GM12864 (cell line): Measurements from ENCODE around the gene DDOST.

ENCODE experiments used
- DNase-seq: peaks from one replicate; pipeline ENCODE4 v3.0.0-alpha.2; 2011; ENCODE audit warnings: low read depth
- H3K4me3 ChIP-seq: 2 replicates; pipeline ENCODE4 v1.5.1; 2011; ENCODE audit warnings: mild to moderate bottlenecking, low read depth, low read length, control low read depth
- CTCF ChIP-seq: IDR thresholded peaks from 2 replicates; pipeline ENCODE4 v1.5.1; 2011; ENCODE audit warnings: low read depth, mild to moderate bottlenecking, moderate library complexity, low read length, control low read depth, inconsistent platforms; ENCODE audit errors: missing control alignments

DDOST gene

GRCh38 chr1:20693623-20694022, 32.5 kb upstream of the DDOST start:
- DNase-seq: no peak
- H3K4me3 ChIP-seq: no peak overlapping the region
- no peak for TF ChIP-seq CTCF

- no peak for DNase-seq
- H3K4me3 ChIP-seq: no peak overlapping the region
- no peak for TF ChIP-seq CTCF
Measured at GRCh38 chr1:20691872-20692271, 30.7 kb upstream of the DDOST start.

- DNase-seq: no peak
- TF ChIP-seq CTCF: no peak
- H3K4me3 ChIP-seq: no peak overlapping the region
Measured at GRCh38 chr1:20689645-20690056, 28.5 kb upstream of the DDOST start.

DNA sequence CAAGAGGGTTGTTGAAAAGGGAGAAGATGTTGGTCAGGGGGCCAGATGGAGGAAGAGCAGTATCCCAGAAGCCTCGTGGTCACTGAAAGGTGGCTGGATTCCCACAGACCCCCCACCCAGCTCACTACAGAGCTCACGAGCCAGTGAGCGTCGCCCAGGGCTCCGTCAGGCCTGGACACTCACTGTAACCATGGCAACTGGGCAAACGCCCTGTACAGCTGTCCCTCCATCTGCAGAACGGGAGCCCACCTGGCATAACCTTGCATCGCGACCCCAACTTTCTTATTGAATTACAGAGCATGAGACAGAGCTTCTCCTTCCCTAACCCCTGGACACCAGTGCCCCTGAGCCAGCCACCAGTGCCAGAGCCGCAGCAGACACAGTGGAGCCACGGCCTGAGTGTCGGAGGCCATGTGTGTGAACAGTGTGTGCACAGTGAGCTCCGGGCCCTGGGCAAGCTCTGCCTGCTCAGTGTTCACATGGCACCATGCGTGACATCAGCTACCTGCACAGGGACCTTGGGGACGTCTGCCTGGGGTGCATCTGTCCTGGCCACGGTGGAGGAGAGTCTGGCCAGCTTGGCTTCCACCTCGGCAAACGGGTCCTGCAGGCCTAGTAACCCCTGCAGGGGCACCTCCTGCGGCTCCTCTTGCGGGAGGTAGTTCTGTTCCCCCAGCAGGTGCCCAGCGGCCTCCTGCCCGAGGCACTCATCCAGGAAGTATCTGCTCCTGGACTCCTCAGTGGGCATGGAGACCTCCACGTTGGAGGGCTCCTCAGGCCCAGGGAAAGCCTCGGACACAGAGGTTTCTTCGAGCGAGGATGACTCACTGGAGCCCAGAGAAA, 25.9 kb upstream of the DDOST start:
- TF ChIP-seq CTCF: no peak

DNA sequence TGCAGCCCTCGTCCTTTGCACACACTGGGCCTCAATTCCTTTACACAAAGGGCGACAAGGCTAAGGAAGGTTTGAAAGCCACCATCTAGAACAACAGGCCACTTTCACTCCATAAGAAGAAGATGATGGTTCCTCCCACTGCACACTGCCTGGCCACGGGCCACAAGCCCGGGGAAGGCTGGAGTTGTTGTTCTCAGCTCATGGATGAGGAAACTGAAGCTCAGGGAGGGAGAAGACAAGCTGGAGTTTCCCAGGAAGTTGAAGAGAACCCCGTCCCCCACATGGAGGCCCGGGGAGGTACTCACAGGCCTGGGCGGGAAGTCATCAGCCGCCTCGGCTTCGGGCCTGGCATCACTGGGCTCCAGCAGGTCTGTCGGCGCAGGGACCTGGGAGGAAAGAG, 24.6 kb upstream of the DDOST start:
- DNase-seq: no peak
- TF ChIP-seq CTCF: no peak
- H3K4me3 ChIP-seq: no peak overlapping the region

More for the DNA sequence above, 25.9 kb upstream of the DDOST start:
- DNase-seq: no peak
- H3K4me3 ChIP-seq: no peak overlapping the region

GRCh38 chr1:20685099-20685662, 24.0 kb upstream of the DDOST start:
- no peak overlapping the region for H3K4me3 ChIP-seq
- no peak for TF ChIP-seq CTCF
- no peak for DNase-seq

DNA sequence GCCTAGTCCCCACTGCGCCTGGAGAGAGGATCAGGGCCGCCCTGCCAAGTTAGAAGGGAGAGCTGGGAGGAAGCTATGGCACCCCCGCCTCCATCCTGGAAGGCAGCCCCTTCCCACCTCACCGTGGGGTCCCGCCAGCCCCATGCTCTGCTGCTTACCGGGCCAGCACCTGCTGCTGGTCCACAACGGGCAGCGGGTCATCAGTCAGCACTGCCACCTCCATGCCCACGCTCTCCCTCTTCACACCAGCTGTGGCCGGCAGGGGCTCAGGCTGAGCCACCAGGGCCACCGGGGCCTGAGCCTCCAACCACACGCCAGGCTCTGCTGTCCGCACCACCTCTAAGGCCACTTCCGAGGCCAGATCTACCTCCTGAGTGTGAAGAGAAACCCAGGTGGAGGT, 23.5 kb upstream of the DDOST start:
- no peak overlapping the region for H3K4me3 ChIP-seq
- no peak for TF ChIP-seq CTCF
- DNase-seq: no peak
